GM19467 (cell line): ENCODE data around the gene MBOAT2.
"Not testable (repeated sequence)": the region's sequence is repeated elsewhere in the genome, so short reads cannot be mapped to it uniquely, and the experiment has no call there.

Experiments used
- ATAC-seq: cut with Tn5 transposase; IDR thresholded peaks from one replicate; pipeline ENCODE4 v1.9.1; 2021; ENCODE audit warnings: mild to moderate bottlenecking, moderate library complexity; ENCODE audit not compliant: unreplicated experiment

The MBOAT2 gene, protein sequence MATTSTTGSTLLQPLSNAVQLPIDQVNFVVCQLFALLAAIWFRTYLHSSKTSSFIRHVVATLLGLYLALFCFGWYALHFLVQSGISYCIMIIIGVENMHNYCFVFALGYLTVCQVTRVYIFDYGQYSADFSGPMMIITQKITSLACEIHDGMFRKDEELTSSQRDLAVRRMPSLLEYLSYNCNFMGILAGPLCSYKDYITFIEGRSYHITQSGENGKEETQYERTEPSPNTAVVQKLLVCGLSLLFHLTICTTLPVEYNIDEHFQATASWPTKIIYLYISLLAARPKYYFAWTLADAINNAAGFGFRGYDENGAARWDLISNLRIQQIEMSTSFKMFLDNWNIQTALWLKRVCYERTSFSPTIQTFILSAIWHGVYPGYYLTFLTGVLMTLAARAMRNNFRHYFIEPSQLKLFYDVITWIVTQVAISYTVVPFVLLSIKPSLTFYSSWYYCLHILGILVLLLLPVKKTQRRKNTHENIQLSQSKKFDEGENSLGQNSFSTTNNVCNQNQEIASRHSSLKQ

DNA sequence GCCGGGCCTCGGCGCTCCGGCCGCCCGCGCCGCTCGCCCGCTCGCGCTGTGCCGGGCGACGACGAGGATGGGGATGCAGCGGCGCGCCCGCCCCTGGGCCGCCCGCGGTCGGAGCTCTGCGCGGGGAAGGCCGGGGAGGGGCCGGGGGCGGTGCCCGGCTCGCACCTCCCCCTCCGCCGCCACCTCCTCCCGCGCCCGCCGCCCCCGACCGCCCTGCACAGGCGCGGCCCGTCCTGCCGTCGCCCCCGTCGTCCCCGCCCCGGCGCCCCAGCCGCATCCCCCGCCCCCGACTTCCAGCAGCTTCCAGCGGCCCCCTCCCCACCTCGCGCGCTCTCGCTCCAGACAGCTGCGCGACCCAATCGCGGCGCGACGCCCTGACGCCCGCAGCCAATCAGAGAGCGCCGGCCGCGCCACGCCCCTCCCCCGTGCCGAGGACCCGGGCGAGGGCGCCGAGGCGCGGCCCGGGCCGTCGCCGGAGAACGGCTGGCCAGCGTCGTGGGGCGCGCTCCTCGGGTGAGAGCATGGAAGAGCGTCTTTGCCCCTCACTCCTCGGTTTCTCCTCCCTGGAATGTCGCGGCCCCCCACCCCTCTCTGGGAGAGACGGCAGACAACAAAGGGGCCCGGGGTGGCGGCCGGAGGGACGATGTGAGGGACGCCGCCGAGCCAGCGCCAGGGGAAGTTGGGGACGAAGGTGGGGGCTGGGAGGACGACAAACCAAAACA is at the start of gene MBOAT2:
Gene MBOAT2 (minus strand): TSS at position 69 of the 722 bp plus-strand sequence. CDS start 70 bp downstream, outside the sequence.
- ATAC-seq, result peak; percentile 88

DNA sequence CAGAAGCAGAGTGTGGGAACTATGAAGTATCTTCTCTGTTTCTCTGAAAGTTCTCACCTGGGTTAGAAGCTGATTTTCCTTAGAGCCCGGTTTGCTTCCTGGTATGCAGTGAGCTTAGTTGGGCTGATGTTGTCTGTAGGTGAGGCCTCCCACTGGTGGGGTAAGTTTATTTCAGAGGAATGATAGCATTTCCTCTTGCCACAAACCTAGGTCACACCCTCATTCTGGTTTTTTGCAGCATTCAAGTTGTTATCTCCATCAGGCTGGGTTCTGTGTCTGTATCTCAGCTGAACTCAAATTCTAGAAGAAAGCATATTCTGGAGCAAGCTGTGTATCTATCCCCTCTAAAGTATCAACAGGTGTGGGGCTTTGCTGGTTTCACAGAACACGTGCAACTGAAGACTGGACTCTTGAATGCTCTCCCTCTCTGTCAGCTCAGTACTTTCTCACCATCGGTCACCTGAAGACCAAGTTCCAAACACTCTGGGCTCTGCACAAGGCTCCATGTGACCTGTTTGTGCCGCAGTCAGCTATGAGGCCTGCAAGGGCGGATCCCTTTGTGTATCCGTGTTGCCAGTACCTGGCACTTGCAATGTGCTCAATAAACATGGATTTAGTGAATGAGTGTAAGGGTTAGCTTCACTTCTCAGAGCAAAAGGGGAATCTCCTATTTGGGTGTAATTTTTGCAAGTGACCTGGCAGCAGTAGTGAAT is 49.5 kb upstream of the MBOAT2 start:
- ATAC-seq, result no peak

DNA sequence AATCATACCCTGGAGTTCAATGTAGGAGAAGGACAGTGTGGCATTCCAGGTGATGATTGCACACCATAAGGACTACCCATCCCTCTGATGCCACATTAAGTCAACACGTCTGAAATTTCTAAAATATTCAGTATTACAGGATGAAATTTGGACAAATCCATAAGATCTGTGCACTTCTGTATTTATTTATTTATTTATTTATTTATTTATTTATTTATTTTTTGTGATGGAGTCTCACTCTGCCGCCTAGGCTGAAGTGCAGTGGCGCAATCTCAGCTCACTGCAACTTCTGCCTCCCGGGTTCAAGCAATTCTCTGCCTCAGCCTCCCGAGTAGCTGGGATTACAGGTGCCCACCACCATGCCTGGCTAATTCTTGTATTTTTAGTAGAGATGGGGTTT is 48.0 kb upstream of the MBOAT2 start:
- ATAC-seq, result not testable (repeated sequence)

DNA sequence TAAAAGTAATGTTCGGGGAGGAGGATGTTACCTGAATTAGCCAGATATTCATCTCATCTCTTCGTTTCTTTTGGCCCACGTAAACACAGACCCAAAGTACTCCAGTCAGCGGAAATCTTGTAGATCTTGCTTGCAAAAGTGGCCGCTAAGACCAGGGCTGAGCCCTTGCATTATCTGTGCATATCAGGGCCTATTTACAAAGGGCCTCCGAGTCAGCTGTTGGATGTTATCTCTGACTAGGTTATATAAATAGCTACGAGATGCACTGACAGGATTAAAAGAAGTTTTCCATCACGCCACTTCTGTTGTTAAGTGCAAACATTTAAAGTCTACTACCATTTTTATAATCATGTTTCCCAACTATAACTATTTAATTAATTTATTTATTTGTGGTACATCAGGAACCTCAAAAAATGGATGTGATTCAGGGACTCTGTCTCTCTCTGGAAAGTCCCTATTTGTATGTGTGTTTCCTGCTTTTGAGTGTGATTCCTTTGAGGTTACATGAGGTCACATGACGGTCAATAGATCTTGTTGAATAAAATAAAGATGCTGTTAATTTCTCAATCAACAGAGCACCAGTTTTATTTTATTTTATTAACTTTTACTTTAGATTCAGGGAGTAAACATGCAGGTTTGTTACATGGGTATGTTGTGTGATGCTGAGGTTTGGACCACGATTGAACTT is 46.8 kb upstream of the MBOAT2 start:
- no peak for ATAC-seq

DNA sequence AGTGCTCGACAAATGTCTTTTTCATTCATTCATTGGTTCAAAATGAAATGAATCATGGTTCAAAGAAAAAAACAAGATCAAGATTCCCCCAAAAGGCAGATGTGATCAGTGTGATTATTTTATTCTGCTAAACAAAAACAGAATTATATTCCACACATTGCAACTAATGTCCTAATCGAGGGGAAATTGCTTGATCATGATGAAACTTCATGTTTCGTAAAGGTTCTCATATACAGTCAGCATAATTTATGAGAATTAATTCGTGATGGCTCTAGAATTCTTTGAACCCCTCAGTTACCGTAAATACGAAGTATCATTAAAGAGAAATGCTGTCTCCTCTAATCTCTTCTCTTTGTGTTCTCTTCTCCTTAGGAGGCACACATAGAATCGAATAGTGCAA is 42.1 kb upstream of the MBOAT2 start:
- no peak for ATAC-seq

DNA sequence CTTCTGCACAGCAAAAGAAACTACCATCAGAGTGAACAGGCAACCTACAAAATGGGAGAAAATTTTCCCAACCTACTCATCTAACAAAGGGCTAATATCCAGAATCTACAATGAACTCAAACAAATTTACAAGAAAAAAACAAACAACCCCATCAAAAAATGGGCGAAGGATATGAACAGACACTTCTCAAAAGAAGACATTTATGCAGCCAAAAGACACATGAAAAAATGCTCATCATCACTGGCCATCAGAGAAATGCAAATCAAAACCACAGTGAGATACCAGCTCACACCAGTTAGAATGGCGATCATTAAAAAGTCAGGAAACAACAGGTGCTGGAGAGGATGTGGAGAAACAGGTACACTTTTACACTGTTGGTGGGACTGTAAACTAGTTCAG is 40.0 kb upstream of the MBOAT2 start:
- ATAC-seq, result not testable (repeated sequence)

DNA sequence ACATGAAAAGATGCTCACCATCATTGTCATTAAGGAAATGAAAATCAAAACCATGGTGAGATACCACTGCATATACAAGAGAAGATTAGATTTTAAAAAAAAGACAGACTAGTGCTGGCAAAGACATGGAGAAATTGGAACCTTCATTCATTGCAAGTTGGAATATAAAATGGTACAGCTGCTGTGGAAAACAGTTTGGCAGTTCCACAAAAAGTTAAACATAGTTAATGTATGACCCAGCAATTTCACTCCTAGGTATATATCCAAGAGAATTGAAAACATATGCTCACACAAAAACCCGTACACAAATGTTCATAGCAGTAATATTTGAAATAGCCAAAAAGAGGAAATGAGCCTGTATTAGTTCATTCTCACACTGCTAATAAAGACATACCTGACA is 33.7 kb upstream of the MBOAT2 start:
- ATAC-seq, result no peak

DNA sequence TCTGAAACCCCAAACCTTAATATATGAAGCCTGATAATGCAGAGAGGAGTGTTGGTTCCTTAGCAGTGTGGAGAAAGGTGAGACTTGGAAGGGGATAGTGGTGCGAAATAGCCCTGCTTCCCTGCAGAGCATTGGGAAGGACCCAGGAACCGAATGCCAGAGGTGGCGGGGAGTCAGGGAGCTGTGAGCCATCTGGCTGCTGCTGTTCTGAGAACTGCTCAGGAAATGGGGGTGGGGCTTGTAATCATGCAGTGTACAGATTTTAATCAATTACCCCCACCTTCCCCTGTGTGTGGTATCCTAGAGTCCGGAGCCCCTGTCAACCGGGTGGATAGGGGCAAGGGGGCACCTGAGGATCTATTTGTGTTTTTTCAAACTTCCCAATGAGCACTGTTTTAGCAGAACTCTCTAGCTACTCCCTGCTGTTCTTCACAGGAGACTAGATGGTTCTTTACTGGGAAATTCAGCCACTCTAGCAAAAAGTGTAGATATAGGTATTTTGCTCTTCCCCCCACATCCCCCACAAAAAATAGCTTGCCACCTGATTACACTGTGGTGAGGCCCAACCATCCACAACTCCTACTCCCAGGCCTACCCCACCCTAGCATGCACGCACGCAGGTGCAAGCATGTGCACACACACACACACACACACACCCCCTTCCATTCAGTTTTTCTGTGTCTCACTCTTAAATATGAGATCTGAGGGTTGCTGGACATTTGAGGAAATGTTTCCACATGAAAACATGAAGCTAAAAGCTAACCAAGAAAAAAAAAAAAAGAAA is 30.1 kb upstream of the MBOAT2 start:
- no peak for ATAC-seq

DNA sequence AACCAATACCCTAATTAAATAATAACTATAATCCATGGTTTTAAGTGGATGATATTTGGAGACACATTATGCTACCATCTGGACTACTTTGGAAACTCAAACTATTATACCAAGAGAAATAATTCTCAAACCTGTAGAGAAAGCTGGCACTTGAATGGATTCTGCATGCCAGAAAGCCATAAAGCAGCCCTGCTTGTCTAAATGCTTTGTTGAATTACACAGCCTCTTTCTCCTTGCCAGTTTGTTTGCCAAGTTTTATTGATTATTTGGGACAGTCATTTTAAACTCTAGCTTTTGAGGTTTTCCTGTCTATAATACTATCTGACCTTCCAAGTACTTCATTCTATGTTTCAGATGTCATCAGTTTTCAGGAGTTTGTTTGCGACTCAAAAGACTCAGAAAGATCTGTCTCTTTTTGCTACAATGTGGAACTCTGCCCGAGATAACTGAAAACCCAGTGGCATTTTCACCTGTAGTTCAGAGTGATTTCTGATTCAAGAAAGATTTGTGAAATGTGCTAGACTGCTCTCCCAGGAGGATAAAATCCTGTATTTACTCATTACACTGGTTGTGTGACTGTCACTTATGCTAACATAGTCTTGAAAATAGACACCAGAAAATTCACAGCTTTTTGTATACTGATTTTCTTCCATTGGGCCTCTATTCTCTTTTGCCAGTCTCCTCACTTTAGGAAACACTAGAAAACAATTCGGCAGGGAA is 29.2 kb upstream of the MBOAT2 start:
- ATAC-seq, result no peak

DNA sequence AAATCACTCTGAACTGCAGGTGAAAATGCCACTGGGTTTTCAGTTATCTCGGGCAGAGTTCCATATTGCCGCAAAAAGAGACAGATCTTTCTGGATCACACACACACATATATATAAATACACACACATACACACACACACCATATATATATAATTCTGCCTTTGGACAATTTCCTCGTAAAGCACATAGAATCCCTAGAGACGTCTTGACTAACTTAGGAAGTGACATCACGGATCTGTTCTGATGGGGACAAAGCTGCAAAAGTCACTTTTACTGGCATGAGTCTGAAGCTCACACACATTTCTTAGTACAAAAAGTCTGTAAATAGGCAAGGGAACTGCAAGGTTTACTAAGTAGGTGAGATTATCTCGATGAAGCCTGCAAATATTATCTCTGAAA is 28.6 kb upstream of the MBOAT2 start:
- ATAC-seq, result no peak

DNA sequence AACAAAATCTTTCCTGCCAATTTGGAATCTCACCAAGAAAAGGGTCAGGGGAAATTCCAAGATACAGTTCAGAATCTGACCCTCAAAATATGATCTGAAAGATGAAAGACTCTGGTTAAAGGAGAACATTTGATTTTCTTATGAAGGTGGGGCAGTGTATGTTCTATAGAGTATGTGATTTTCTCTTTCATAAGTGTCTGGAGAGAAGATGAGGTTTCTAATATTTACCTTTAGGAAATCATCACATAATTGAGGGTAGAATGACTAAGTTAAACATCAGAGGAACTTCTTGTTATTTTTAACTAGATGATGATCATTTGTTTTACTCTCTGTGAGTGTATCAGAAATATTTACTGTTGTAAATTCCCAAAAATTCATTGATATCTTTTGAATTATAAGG is 27.8 kb upstream of the MBOAT2 start:
- no peak for ATAC-seq

DNA sequence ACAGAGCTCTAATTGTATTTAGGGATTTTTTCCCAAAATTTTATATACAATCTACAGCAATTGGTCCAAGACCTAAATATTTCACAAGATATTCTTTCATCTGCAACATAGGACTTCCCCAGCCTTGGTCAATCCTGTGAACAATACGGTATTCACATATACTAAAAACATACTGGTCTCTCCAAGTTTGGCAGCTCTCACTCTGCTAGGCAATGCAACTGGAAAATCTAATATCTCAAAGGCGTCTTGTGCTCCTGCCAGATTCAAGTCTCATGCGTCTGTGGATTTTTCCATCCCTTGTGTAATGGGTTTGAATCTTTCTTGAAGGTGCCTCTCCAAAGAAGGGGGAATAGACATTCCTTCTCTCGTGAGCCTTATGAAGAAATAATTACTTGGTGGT is 27.4 kb upstream of the MBOAT2 start:
- no peak for ATAC-seq

DNA sequence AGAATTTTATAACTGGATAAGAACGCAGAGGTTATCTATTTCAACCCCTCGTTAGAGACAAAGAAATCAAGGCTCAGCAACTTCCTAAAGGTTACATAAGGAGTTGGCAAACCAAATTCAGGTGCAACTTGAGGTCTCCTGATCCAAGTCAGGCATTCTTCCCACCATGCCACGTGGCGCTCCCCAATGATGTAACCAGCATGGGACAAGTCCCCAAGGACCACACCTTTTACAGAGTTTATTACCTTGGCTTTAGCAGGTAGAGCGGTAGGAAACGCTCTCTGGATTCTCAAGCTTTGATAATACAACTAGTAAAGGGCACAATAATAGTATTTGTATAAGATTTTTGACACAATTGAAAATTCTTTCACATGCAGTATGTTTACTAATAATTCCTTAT is 26.7 kb upstream of the MBOAT2 start:
- no peak for ATAC-seq

DNA sequence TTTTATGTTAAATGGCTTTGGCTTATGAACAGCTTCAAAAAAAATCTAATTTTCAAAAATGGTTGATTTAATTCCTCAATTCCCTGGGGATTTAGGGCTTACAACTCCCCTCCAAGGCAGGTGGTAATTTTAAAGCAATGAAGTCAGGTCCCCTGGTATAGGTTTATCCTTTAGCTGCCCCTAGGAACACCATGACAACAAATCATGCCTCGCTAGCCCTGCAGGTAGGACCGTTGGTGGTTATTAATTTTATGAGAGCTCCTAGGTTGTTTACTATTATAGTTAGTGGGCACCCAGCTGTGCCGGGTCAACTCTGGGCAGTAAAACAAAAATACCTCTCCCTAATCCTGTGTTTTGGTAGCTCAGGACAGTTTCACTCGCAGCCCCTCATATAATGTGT is 26.2 kb upstream of the MBOAT2 start:
- ATAC-seq, result no peak

DNA sequence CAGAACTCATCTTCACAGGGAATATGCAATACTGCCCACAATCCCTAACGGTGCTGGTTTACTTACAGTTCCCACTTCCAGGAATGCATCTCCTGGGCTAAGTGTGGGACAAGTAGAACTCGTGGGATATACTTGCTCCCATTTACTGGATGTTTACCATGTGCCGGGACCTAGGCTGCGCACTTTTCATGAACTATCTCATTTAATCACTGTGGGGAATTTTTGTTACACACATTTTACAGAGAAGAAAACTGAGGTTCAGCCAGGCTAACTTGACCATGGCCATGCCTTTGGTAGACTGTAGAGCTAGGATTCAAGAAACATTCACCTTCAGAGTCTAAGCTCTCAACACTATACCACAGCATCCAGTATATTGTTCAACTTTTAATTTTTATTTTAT is 24.4 kb upstream of the MBOAT2 start:
- no peak for ATAC-seq

DNA sequence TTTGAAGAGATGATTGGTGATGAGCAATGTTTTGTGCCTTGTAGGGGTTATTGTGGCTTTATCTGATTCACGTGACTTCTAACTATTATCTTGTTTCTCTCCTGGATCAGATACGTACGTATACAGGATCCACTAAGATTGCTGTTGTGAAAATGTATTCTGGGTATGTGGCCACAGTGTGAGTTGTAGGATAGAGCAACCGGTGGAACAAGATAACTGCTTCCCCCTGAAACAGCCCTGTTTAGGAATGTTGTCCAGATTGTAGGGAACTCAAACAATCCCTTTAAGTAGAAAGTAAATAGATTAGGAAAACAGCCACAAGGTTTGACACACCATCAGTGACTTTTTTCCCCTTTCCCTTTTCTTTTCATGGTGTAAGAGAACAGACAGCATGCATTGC is 22.3 kb upstream of the MBOAT2 start:
- no peak for ATAC-seq

DNA sequence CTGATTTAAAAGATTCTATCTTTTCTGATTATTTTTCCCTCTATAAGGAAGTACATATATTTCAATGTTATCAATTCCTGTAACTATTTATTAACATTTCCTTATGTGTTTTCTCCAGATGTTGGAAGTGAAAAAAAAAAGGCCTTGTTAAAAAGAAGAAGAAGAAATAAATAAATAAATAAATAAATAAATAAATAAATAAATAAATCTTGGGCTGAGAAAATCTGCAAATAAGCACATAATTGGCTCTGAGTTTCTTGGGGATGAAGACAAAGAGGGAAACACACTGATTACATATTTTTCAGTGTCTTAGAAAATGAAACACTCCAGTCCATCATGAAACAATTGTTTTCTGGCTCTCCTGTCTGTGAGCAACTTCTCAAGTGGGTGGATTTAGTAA is 21.1 kb upstream of the MBOAT2 start:
- ATAC-seq, result no peak

DNA sequence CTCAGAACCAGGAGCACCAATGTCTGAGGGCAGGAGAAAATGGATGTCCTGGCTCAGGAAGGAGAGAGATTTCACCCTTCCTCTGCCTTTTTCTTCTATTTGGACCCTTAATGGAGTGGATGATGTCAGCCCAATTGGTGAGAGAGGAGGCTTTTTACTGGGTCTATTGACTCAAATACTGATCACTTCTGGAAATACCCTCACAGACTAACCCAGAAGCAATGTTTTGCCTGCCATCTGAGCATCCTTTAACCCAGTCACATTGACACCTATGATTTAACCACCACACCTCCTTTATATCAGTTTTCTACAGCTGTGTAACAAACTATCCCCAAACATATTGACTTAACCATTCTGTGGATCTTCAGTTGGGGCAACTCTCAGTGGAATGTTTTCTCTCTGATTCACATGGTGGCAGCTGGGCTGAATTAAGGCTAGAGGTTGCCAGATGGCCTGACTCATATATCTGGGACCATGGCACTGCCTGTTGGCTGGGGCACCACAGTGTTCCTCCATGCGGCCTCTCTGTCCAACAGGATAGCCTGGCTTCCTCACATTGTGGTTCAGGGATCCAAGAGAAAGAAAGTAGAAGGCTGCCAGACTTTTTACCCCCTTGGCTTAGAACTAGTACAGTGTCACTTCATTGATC is 18.2 kb upstream of the MBOAT2 start:
- ATAC-seq, result no peak

DNA sequence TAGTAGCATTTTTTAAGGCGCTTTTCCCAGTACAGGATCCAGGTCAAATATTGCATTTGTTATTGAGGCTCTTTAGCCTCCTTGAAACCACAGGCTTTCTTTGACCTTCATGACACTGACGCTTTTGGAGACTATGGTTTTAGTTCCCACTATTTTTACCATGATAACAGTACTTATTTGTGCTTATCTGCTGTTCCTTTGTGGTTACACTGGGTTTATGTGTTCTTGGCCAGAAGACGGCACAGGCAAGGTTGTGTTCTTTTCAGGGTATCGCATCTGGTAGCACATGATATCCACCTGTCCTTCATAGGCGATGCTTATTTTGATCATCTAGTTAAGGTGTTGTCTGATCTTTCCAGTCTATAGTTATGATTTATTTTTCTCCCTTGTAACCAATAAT is 16.8 kb upstream of the MBOAT2 start:
- no peak for ATAC-seq
